ENCODE measurements around the gene TROAP.
A peak's percentile ranks its signal among the peaks of the same experiment; 100 is the strongest.
"Not testable (repeated sequence)": the region's sequence is repeated elsewhere in the genome, so short reads cannot be mapped to it uniquely, and the experiment has no call there.

TROAP gene

DNA sequence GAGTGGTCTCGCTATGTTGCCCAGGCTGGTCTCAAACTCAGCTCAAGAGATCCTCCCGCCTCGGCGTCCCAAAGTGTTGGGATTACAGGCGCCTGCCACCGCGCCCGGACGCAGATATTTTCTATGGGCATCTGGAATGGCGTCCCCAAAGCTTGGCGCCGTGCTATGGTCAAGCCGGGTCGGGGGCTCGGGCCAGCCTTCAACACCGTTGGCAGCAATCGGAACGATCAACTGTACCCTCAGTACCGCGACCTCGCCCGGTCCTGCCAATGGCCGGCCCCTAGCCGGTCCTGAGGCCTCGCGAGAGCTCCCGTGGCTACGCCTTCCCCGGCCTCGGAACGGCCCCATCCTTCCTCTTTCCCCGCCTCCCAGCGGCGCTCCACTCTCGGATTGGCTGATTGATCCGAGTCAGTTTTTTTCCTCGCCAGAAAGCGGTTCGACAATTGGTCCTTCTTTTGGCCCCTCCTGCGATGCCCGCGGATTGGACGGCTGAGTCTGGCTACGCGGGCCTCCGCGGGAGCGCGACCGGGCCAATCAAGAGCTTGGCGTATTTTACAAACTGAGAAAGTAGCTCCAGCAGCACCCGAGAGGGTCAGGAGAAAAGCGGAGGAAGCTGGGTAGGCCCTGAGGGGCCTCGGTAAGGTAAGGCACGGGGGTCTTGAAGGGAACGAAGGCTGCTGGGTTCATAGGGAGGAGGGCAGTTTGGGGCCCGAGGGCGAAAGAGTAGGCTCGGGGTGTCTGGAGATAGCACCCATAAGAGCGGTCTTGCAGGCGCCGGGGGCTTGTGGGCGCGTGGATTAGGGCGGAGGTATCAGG lies at the start of gene TROAP:
Gene TROAP, plus strand, starts transcription at position 548 of the 816 bp plus-strand sequence. CDS start 354 bp downstream, outside the sequence.
- DNase-seq: peak; percentile 99

- DNase-seq: no peak
Measured at GRCh38 chr12:49273726-49274395, 49.2 kb upstream of the TROAP start.

- no peak for DNase-seq
Measured at GRCh38 chr12:49274396-49275069, 48.5 kb upstream of the TROAP start.

- no peak for DNase-seq
Measured at GRCh38 chr12:49276304-49277290, 46.5 kb upstream of the TROAP start.

- DNase-seq: no peak
Measured at GRCh38 chr12:49277466-49277865, 45.6 kb upstream of the TROAP start.

- no peak for DNase-seq
Measured at GRCh38 chr12:49279706-49280159, 43.3 kb upstream of the TROAP start.

DNA sequence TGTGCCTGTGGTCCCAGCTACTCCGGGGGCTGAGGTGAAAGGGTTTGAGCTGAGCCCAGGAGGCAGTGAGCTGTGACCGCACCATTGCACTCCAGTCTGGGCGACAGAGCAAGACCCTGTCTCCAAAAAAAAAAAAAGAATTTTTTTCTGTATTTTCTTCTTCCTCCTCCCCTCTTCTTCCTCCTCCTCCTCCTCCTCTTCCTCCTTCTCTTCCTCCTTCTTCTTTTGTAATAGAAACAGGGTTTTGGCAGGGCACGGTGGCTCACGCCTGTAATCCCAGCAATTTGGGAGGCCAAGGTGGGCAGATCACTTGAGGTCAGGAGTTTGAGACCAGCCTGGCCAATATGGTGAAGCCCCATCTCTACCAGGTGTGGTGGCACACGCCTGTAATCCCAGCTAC lies 42.5 kb upstream of the TROAP start:
- not testable (repeated sequence) for DNase-seq

DNA sequence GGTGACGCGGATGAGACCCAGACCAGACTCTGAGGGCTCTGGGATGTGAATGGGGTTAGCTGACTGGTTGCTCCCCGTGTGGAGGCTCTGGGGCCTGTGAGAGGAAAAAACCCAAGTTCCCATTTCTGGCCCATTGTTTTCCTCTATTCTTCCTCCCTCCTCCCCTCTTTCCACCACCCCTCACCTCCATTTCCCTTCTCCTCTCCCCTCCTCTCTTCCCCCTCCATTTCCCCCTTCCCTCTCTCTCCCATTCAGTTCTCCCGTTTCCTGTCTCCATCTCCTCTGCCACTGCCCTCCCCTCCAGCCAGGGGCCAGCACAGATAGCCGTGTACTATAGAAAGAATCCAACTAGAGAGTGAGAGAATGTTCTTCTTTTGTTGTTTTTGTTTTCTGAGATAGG lies 40.8 kb upstream of the TROAP start:
- no peak for DNase-seq

DNA sequence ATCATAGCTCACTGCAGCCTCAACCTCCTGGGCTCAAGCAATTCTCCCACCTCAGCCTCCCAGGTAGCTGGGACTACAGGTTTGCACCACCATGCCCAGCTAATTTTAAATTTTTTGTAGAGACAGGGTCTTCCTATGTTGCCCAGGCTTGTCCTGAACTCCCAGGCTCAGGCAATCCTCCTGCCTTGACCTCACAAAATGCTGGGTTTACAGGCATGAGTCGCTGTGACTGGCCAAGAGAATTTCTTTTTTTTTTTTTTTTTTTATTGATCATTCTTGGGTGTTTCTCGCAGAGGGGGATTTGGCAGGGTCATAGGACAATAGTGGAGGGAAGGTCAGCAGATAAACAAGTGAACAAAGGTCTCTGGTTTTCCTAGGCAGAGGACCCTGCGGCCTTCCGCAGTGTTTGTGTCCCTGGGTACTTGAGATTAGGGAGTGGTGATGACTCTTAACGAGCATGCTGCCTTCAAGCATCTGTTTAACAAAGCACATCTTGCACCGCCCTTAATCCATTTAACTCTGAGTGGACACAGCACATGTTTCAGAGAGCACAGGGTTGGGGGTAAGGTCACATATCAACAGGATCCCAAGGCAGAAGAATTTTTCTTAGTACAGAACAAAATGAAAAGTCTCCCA lies 40.2 kb upstream of the TROAP start:
- not testable (repeated sequence) for DNase-seq

DNA sequence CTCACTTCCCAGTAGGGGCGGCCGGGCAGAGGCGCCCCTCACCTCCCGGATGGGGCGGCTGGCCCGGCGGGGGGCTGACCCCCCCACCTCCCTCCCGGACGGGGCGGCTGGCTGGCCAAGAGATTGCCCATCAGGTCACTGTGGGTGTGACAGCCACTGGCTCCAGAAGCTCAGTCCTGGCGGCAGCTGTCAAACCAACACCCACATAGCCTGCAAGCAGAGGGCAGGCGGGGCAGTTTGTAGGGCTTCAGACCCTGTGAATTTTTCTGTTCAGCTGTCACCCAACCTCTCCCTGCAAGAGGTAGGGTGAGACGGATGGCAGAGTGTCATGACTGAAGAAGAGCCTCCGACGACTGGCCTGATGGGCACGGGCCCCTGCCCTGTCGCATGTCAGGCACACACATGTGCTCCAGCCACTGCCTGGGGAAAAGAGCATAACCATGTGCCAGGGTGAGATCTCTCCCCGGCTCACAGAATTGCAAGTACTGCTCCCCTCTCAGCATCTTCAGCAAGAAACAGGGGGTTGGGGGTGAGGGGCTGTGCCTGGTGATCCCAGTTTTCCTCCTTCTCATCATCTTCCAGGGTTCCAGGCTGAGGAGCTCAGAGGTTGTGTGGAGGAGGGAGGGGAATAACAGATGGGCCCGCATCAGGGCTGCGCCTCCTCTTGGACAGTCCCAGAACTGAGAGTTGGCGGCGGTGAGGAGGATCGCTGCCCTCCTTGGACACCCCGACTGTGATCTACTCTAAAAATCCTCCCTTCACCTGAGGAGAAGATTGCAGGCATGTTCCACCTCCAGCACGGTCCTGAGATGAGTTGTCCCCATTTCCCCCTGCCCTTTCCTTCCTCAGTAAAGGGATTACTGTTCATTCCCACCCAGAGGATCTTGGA lies 39.3 kb upstream of the TROAP start:
- no peak for DNase-seq

- DNase-seq: no peak
Measured at GRCh38 chr12:49284672-49285071, 38.4 kb upstream of the TROAP start.

DNA sequence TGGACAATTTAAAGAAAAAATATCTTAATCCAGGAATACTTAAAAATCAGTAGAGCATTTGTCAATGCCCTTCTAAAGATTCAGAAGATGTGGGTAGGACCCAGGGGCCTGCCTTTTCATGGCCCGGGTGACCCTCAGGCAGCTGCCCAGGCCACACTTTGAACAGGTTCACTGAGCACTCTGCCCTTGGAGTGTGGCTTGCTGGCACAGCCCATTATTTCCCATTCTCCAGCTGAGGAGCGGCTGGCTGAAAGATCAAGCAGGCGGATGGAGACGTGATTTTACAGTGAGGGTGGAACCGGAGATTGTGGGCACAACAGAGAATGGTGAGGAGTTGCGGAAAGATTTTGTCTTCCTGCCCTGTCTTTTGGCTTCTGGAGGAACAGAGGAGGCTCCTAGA lies 35.2 kb upstream of the TROAP start:
- DNase-seq: no peak

- DNase-seq: peak; percentile 52
Measured at GRCh38 chr12:49288412-49288853, 34.6 kb upstream of the TROAP start.

DNA sequence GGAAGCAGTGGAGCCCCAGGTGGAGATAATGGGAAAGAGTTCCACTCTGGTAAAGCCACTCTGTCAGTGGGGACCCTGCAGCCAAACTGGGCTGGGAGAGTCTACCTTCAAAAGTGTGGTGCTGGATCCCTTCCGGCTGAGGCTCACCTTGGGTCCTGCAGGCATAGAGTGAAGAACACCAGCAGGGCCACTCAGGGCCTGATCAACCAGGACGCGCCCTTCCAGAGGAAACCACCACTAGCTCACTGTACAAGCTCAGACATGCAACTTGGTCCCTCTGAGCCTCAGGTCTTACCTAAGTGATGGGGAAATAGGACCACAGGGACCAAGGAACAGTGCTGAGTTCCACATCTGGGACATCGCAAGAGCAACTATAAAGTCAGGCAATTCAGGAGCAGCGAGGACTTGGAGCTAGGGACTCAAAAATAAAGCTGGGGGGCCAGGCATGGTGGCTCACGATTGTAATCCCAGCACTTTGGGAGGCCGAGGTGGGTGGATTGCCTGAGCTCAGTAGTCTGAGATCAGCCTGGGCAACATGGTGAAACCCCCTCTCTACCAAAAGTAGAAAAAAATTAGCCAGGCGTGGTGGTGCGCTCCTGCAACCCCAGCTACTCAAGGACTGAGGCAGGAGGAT lies 34.0 kb upstream of the TROAP start:
- DNase-seq: no peak

DNA sequence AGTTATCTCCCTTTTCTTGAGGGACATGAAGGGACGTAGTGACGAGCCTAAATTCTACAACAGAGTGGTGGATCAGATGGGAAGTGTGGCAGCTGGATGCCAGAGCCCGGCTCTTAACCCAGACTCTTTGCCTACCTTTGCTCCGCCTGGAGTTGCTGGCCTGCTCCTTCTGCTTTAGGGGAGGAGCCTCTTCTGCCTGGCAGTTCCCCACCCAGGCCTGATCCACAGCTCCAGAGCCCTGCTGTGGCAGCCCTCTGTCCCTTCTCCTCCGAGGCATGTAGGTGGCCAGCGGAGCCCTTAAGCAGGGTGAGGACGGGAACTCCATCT lies 30.4 kb upstream of the TROAP start:
- DNase-seq: no peak

- no peak for DNase-seq
Measured at GRCh38 chr12:49293056-49293956, 29.7 kb upstream of the TROAP start.

DNA sequence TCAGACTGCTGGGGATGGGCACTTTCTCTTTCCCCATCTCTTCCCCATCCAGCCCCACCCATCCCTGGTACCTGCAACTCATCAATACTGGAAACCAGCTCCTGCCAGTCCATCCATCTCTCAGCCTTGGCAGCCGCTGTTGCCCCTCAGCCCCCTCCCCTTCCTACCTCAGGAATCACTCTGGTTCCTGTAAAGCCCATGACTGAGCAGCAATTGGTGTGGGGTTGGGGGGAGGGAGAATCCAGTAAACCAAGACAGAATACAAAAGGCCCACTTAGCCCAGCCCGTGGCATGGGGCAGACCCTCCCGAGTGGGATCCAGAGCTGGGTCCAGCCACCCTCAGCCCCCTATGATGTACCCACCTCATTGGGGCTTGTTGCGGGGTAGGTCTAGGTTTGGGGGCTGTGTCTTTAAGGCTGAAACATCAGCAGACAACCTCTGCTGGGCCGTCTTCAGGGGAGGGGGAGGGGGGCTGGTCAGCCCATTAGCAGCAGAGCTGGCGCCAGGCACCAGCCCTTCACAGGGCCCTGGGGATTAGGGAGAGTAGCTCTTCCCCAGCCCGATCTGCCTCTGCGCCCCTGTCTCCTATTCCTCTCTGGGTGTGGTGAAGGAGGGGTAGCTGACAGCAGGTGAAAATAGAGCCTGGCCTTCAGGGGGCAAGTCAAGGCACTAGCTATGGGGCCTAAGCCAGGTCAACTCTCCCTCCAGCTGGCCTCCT lies 28.8 kb upstream of the TROAP start:
- DNase-seq: no peak

DNA sequence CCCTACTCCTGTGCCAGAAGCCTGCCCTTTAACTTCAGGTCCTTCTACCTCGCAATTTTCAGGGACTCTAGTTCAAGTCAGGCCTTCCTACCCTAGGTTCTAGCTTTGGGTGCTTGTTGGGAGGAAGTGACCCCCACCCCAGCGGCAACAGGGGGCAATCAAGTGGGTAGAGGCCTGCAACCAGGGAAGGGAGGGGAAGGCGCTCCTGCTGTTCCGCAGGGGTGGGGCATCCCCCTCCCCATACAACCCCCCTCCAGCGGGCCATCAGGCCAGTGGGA lies 28.3 kb upstream of the TROAP start:
- DNase-seq: no peak
